ENCODE measurements around the gene GRID1.

DNA sequence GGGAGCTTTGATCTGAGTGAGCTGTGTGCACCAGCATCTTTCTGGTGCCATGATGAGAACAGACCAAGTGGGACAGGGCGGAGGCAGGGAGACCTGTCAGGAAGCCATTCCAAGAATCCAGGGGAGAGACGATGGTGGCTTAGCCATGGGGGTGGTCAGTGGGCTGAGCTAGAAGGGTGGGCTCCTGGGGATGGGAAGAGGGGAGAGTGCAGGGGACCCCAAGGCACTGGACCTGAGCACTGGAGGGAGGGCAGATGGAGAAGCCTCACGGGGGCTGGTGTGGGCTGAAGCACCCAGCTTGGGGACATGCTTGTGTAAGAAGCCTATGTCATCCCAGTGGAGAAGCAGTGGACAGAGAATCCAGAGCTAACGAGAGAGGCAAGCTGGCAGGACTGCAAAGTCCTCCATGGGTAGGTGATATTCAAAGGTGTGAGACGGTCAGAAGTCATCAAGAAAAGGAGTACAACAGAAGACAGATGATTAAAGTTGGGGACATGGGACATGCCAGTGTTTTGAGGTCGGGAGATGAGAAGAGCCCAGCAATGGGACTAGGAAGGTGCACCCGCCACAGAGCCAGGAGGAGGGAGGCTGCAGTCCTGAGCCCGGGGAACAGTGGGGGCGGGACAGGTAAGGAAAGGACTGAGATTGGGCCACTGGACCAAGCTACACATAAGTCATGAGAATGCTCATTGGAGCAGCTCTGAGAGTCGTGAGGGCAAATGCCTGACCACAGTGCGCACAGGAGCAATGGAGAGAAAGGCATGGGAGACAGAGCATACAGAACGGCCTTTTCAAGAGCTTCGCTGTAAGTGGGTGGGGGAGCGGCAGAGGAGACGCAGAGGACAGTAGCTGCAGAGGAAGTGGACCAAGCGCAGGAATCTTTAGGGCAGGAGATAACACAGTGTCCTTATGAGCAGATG lies 72.0 kb downstream of the GRID1 start:
- TF ChIP-seq, protein P1, sequence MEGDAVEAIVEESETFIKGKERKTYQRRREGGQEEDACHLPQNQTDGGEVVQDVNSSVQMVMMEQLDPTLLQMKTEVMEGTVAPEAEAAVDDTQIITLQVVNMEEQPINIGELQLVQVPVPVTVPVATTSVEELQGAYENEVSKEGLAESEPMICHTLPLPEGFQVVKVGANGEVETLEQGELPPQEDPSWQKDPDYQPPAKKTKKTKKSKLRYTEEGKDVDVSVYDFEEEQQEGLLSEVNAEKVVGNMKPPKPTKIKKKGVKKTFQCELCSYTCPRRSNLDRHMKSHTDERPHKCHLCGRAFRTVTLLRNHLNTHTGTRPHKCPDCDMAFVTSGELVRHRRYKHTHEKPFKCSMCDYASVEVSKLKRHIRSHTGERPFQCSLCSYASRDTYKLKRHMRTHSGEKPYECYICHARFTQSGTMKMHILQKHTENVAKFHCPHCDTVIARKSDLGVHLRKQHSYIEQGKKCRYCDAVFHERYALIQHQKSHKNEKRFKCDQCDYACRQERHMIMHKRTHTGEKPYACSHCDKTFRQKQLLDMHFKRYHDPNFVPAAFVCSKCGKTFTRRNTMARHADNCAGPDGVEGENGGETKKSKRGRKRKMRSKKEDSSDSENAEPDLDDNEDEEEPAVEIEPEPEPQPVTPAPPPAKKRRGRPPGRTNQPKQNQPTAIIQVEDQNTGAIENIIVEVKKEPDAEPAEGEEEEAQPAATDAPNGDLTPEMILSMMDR (IDR thresholded peaks at IDR 0.05) = no peak
- no peak for TF ChIP-seq POLR2A (IDR thresholded peaks at IDR 0.05)

All from thyroid gland (tissue), 4 donors.